Measurements from ENCODE around the gene CDH22. TPM values are rescaled to one million over a fixed set of nuclear protein-coding genes. Genes with fewer than 3 reads are reported as not detected.

CDH22 gene
- total and polyA plus RNA-seq, 10 donors, result not detected

DNA sequence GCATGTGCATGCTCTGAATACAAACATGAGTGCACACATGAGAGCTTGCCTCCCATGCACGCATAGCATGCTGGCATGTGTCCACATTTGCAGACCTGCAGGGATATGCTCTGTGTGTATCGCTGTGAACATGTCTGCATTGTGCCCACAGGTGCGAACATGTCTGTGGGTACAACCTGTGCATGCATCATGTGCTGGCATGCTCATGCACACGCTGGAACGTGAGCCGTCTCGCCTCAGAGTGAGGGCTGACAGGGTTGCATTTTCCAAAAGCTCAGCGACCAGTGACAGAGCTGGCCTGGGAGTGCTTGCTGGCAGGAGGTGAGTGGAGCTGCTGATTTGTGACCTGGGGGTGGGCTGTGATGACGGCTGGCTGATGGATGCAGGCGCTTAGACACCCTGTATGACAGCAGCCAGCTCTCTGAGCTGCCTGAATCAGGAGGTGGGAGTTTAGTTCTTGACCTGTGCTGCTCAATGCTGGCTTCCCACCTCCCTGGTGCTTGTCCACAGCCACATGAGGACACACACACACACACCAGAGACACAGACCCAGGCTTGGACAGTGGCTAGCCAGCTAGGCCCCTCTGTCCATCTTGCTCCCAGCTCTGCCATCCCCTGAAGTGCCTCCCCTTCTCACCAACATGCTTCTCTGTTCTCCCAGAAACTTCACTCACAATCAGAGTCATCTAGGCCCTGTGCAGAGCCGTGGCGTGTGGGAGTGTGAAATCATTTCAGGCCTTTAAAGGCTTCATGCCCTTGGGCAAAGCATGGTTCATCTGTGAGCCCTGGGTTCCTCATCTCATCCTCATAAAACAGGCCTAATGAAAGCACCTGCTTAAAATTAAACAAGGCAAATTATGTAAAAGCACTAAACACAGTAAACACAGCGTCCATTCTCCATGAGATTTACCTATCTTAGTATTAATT lies 138.8 kb downstream of the CDH22 start:
- no peak for DNase-seq
- H3K27ac ChIP-seq, result no peak overlapping the region
- peaks cover 5 to 75% (median 22%) of the 10 kb centered on the region in 7 donors for H3K27me3 ChIP-seq (replicated peaks in 1 of 7)
- 68 to 75% (median 70%) methylated on average over 8 to 13 of the region's 13 CpGs for WGBS, 5 donors
- peaks cover 0 to 3% (median 0%) of the 10 kb centered on the region in 8 donors for H3K9me3 ChIP-seq
- peaks cover 0 to 4% (median 3%) of the 10 kb centered on the region in 6 donors for H3K4me1 ChIP-seq
- TF ChIP-seq, protein P1, sequence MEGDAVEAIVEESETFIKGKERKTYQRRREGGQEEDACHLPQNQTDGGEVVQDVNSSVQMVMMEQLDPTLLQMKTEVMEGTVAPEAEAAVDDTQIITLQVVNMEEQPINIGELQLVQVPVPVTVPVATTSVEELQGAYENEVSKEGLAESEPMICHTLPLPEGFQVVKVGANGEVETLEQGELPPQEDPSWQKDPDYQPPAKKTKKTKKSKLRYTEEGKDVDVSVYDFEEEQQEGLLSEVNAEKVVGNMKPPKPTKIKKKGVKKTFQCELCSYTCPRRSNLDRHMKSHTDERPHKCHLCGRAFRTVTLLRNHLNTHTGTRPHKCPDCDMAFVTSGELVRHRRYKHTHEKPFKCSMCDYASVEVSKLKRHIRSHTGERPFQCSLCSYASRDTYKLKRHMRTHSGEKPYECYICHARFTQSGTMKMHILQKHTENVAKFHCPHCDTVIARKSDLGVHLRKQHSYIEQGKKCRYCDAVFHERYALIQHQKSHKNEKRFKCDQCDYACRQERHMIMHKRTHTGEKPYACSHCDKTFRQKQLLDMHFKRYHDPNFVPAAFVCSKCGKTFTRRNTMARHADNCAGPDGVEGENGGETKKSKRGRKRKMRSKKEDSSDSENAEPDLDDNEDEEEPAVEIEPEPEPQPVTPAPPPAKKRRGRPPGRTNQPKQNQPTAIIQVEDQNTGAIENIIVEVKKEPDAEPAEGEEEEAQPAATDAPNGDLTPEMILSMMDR (IDR thresholded peaks at IDR 0.05 in 8 of 11, conservative IDR thresholded peaks at IDR 0.05 in 3 of 11), result no peak
- no peak for TF ChIP-seq POLR2AphosphoS5 (IDR thresholded peaks at IDR 0.05)
- no peak for TF ChIP-seq POLR2A (IDR thresholded peaks at IDR 0.05)
- no peak overlapping the region for H3K4me3 ChIP-seq
- intact Hi-C loops (cut with DNase I; ENCODE audit: low total_unique reads), result loop anchor here (5.0 kb wide), 1 partner anchor 147 kb away; no protein-coding TSS in a partner anchor
- no peaks in the 10 kb centered on the region for H3K36me3 ChIP-seq

GRCh38 chr20:46168438-46168837 lies 139.9 kb downstream of the CDH22 start:
- Histone ChIP-seq H3K36me3 (no peaks in the 10 kb centered on the region), H3K4me3 (no peak overlapping the region), H3K27me3 (replicated peaks in 1 of 7) (peaks cover 0 to 64% (median 11%) of the 10 kb centered on the region in 7 donors), H3K27ac (no peak overlapping the region), H3K4me1 (no peaks in the 10 kb centered on the region), H3K9me3 (peaks cover 0 to 3% (median 0%) of the 10 kb centered on the region in 8 donors)
- WGBS, 5 donors, result 60 to 73% (median 63%) methylated on average over 8 of the region's 8 CpGs
- intact Hi-C loops (cut with DNase I; ENCODE audit: low total_unique reads), result no loop called here
- no peak for DNase-seq
- TF ChIP-seq, protein P1 (IDR thresholded peaks at IDR 0.05 in 8 of 11, conservative IDR thresholded peaks at IDR 0.05 in 3 of 11), result no peak
- TF ChIP-seq POLR2A (IDR thresholded peaks at IDR 0.05) (no peak), POLR2AphosphoS5 (IDR thresholded peaks at IDR 0.05) (no peak)

DNA sequence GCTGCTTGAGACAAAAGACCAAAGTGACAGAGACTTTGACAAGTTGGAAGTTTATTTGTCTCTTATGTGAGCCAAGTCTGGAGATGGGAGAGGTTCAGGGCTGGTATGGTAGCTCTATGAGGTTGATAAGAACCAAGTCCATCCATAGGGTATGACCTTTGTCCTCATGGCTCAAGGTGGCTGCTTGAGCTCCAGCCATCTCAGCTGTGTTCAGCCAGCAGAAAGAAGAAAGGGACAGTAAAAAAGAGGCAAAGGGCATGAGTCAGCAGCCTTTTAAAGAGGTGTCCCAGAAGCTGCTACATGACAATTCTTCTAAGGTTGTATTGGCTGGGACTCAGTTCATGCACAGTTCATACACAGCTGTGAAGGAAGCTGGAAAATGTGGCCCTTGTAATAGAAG lies 141.2 kb downstream of the CDH22 start:
- TF ChIP-seq, protein P1 (IDR thresholded peaks at IDR 0.05 in 8 of 11, conservative IDR thresholded peaks at IDR 0.05 in 3 of 11), result no peak
- TF ChIP-seq POLR2AphosphoS5 (IDR thresholded peaks at IDR 0.05), result no peak
- intact Hi-C loops (cut with DNase I; ENCODE audit: low total_unique reads), result no loop called here
- H3K4me1 ChIP-seq, result no peaks in the 10 kb centered on the region
- H3K36me3 ChIP-seq, result no peaks in the 10 kb centered on the region
- H3K27me3 ChIP-seq (replicated peaks in 1 of 7), result peaks cover 0 to 51% (median 4%) of the 10 kb centered on the region in 7 donors
- H3K27ac ChIP-seq, result no peak overlapping the region
- peaks cover 0 to 3% (median 0%) of the 10 kb centered on the region in 8 donors for H3K9me3 ChIP-seq
- no peak for DNase-seq
- H3K4me3 ChIP-seq, result no peak overlapping the region

DNA sequence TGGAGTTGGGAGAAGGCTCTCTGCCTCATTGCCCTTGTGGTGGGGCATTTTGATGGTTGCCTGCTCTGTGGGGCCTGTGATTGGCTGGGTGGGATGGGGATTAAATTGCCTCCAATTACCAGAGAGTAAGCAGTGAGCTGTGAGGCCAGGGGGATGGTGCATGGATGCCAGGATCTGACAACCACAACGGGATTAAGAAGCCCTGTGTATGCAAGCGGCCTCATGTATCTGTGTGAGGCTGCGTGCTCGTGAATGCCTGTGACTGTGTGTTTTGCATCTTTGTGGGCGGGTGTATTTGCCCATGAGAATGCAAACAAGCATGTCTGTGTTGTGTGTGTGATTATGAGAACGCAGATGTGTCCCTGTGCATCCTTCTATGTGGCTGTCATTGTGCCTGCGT lies 144.0 kb downstream of the CDH22 start:
- intact Hi-C loops (cut with DNase I; ENCODE audit: low total_unique reads), result no loop called here
- WGBS, 5 donors, result 65 to 80% (median 68%) methylated on average over 7 of the region's 7 CpGs

More for the DNA sequence above, 144.0 kb downstream of the CDH22 start:
- H3K9me3 ChIP-seq, result peaks cover 0 to 3% (median 0%) of the 10 kb centered on the region in 8 donors
- H3K36me3 ChIP-seq, result no peaks in the 10 kb centered on the region
- H3K4me1 ChIP-seq, result no peaks in the 10 kb centered on the region
- TF ChIP-seq POLR2A (IDR thresholded peaks at IDR 0.05), result no peak
- TF ChIP-seq, protein P1 (IDR thresholded peaks at IDR 0.05 in 8 of 11, conservative IDR thresholded peaks at IDR 0.05 in 3 of 11), result no peak
- no peak for TF ChIP-seq POLR2AphosphoS5 (IDR thresholded peaks at IDR 0.05)
- peaks cover 0 to 56% (median 5%) of the 10 kb centered on the region in 7 donors for H3K27me3 ChIP-seq (replicated peaks in 1 of 7)
- H3K4me3 ChIP-seq, result no peak overlapping the region
- no peak overlapping the region for H3K27ac ChIP-seq
- no peak for DNase-seq

Measured in spleen (tissue), 11 donors.